ENCODE data around the gene USP47.

Gene USP47

DNA sequence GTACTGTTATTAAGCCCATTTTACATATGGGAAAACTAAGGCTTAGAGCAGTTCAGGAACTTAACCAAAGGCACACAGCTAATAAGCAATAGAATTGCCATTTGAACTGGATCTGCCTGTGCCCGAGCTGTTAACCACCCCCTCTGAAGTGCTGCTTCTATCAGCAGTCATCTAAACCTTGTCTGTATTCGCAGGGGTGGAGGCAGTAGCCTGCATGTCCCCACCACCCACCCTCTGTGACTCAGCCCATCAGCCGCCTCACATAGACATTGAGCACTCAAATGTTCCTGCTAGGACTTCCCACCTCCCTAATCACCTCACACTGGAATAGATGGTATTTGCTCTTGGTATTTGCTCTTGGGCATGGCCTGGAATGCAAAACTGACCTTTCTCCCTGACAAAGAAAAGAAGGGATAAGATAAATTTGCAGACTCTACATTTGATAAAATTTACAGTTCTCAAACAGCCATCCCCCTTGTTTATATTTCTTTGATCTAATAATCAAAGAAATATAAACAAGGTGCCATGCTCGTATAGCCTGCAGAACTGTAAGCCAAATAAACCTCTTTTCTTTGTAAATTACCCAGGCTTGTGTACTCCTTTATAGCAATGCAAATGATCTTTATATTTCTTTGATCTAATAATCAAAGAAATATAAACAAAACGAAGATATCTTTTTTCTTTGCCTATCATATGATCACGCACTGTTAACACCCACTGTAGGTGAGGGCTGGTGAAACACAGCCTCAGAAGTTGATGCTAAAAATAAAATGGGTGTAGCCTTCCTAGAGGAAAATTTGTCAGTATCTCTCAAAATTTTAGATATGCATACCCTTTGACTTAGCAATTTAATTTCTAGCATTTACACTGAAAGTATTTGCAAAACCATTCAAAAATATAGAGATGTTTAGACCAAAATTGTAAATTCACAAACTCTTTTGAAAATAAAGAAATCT lies 150.8 kb downstream of the USP47 start:
- no peak overlapping the region for H3K27ac Mint-ChIP-seq
- H3K27me3 Mint-ChIP-seq, result peaks cover 57% of the 10 kb centered on the region
- H3K4me3 Mint-ChIP-seq, result no peak overlapping the region
- no peaks in the 10 kb centered on the region for H3K4me1 Mint-ChIP-seq
- no peaks in the 10 kb centered on the region for H3K9me3 Mint-ChIP-seq
- H3K36me3 Mint-ChIP-seq, result no peaks in the 10 kb centered on the region
- ATAC-seq, result no peak

GRCh38 chr11:11993839-11994238 lies 152.1 kb downstream of the USP47 start:
- no peak for ATAC-seq
- H3K9me3 Mint-ChIP-seq, result no peaks in the 10 kb centered on the region
- no peak overlapping the region for H3K4me3 Mint-ChIP-seq
- peaks cover 8% of the 10 kb centered on the region for H3K4me1 Mint-ChIP-seq
- peaks cover 62% of the 10 kb centered on the region for H3K27me3 Mint-ChIP-seq
- no peaks in the 10 kb centered on the region for H3K36me3 Mint-ChIP-seq
- H3K27ac Mint-ChIP-seq, result no peak overlapping the region

GRCh38 chr11:11995601-11996000 lies 153.8 kb downstream of the USP47 start:
- Mint-ChIP-seq H3K36me3 (no peaks in the 10 kb centered on the region), H3K27ac (no peak overlapping the region), H3K4me3 (no peak overlapping the region), H3K27me3 (peaks cover 57% of the 10 kb centered on the region), H3K9me3 (no peaks in the 10 kb centered on the region), H3K4me1 (peaks cover 8% of the 10 kb centered on the region)
- no peak for ATAC-seq

GRCh38 chr11:11996321-11997048 lies 154.7 kb downstream of the USP47 start:
- Mint-ChIP-seq H3K27ac (no peak overlapping the region), H3K27me3 (peaks cover 53% of the 10 kb centered on the region), H3K4me1 (peaks cover 8% of the 10 kb centered on the region), H3K4me3 (no peak overlapping the region), H3K36me3 (no peaks in the 10 kb centered on the region), H3K9me3 (no peaks in the 10 kb centered on the region)
- ATAC-seq, result no peak

GRCh38 chr11:11997049-11997322 lies 155.2 kb downstream of the USP47 start:
- Mint-ChIP-seq H3K36me3 (no peaks in the 10 kb centered on the region), H3K9me3 (no peaks in the 10 kb centered on the region), H3K27me3 (peaks cover 53% of the 10 kb centered on the region), H3K27ac (no peak overlapping the region), H3K4me3 (no peak overlapping the region), H3K4me1 (peaks cover 8% of the 10 kb centered on the region)
- ATAC-seq, result no peak

GRCh38 chr11:11998091-11998781 lies 156.5 kb downstream of the USP47 start:
- no peaks in the 10 kb centered on the region for H3K9me3 Mint-ChIP-seq
- no peak overlapping the region for H3K4me3 Mint-ChIP-seq
- no peak overlapping the region for H3K27ac Mint-ChIP-seq
- ATAC-seq, result no peak
- H3K27me3 Mint-ChIP-seq, result peaks cover 47% of the 10 kb centered on the region
- H3K4me1 Mint-ChIP-seq, result peaks cover 8% of the 10 kb centered on the region
- no peaks in the 10 kb centered on the region for H3K36me3 Mint-ChIP-seq

DNA sequence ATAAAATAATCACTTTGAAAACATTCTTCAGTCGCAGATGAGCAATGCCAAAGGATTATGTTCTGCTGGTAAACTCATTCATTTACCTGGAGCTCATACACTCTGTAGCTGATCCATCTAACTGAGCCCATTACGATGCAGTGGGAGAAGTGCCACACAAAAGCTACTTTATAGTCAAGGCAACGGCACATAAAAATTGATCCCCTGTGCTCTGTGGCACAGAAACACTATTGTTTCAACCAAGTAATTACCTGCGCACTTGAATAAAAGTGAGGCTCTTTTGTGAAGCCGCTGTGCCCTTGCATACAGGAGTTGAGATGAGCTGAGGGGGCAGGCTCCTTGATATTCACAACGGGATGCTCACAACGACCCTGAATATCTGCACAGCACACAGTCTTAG lies 159.4 kb downstream of the USP47 start:
- H3K27ac Mint-ChIP-seq, result no peak overlapping the region
- no peak overlapping the region for H3K4me3 Mint-ChIP-seq
- H3K9me3 Mint-ChIP-seq, result no peaks in the 10 kb centered on the region
- peaks cover 8% of the 10 kb centered on the region for H3K4me1 Mint-ChIP-seq
- H3K27me3 Mint-ChIP-seq, result peaks cover 41% of the 10 kb centered on the region
- H3K36me3 Mint-ChIP-seq, result no peaks in the 10 kb centered on the region
- ATAC-seq, result no peak

- no peak overlapping the region for H3K27ac Mint-ChIP-seq
- peaks cover 4% of the 10 kb centered on the region for H3K4me1 Mint-ChIP-seq
- peaks cover 43% of the 10 kb centered on the region for H3K27me3 Mint-ChIP-seq
- no peaks in the 10 kb centered on the region for H3K9me3 Mint-ChIP-seq
- ATAC-seq, result no peak
- no peaks in the 10 kb centered on the region for H3K36me3 Mint-ChIP-seq
- no peak overlapping the region for H3K4me3 Mint-ChIP-seq
Observed at GRCh38 chr11:12003336-12003735, 161.6 kb downstream of the USP47 start.

GRCh38 chr11:12003815-12004214 lies 162.0 kb downstream of the USP47 start:
- Mint-ChIP-seq H3K36me3 (no peaks in the 10 kb centered on the region), H3K27me3 (peaks cover 48% of the 10 kb centered on the region), H3K4me1 (peaks cover 3% of the 10 kb centered on the region), H3K27ac (no peak overlapping the region), H3K9me3 (no peaks in the 10 kb centered on the region), H3K4me3 (no peak overlapping the region)
- no peak for ATAC-seq

- H3K27ac Mint-ChIP-seq, result no peak overlapping the region
- peaks cover 4% of the 10 kb centered on the region for H3K4me1 Mint-ChIP-seq
- no peaks in the 10 kb centered on the region for H3K9me3 Mint-ChIP-seq
- H3K27me3 Mint-ChIP-seq, result peaks cover 60% of the 10 kb centered on the region
- H3K36me3 Mint-ChIP-seq, result no peaks in the 10 kb centered on the region
- H3K4me3 Mint-ChIP-seq, result no peak overlapping the region
- ATAC-seq, result no peak
Observed at GRCh38 chr11:12005061-12005460, 163.3 kb downstream of the USP47 start.

DNA sequence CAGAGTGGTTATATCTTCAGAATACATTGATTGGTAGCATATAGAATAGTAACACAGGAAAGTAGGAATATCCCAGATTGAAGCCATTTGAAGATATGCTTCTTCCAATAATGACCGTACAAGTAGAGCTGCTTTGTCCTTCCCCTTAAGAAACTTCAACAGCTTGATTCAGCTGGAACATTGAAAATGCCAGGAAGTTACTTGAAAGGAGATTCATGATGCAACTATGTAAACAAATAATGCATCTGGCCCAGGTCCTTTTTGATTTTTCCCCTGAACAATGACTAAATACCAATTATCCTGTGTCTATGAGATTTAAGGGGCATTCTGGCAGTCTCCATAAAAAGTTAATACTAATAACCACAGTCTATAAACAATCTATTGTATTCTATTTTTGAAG lies 163.7 kb downstream of the USP47 start:
- Mint-ChIP-seq H3K4me1 (peaks cover 4% of the 10 kb centered on the region), H3K9me3 (no peaks in the 10 kb centered on the region), H3K4me3 (no peak overlapping the region), H3K27me3 (peaks cover 64% of the 10 kb centered on the region), H3K36me3 (no peaks in the 10 kb centered on the region), H3K27ac (no peak overlapping the region)
- no peak for ATAC-seq

DNA sequence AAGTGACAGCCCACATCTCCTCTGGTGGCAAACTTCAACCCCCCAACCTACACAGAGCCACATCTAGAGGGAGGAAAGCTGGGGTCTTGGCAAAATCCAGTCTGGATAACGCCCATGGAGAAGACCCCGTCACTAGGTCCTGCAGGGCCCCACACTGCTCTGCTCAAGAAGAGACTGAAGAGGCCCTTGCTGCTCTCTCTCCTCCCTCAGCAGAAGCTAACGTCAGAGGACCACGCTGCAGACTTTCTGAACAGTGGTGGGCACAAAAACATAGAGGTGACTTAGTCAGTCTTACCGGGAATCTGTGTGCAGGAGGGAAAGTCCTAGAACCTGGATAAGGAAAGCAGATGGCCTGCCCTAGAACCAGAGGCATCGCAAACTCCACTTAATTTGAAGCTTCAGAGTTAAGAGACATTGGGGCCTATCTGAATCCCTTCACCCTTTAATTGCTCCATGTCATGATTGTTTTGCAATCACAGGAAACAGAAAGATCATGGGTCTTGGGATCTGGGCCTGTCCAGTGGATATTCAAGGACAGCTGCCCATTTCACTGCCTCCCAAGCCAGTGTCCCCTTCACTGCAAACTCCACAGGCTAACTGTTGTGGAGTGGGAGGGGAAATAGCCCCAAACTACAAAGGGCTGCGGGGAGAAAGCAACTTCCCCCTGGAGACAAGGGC lies 164.9 kb downstream of the USP47 start:
- H3K36me3 Mint-ChIP-seq, result no peaks in the 10 kb centered on the region
- no peak for ATAC-seq
- H3K4me1 Mint-ChIP-seq, result peaks cover 4% of the 10 kb centered on the region
- H3K9me3 Mint-ChIP-seq, result no peaks in the 10 kb centered on the region
- H3K27ac Mint-ChIP-seq, result no peak overlapping the region
- no peak overlapping the region for H3K4me3 Mint-ChIP-seq
- H3K27me3 Mint-ChIP-seq, result peaks cover 73% of the 10 kb centered on the region

DNA sequence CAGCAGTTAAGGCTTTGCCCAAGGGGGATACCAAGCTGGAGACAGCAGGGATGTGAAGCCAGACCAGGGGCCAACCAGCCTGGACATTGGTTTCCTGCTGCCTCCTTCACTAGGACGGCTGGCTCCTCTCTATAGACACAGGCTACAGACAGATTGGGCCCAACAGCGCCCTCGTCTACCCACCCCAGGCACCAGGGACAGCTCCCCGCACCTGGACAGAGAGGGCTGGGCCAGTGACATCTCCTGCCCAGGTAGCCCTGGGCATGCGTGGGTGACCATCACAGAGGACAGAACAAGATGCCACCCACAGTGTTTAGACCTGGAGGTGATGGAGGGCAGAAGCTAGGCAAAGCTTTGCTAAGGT lies 165.4 kb downstream of the USP47 start:
- H3K27me3 Mint-ChIP-seq, result peaks cover 73% of the 10 kb centered on the region
- H3K4me3 Mint-ChIP-seq, result no peak overlapping the region
- H3K27ac Mint-ChIP-seq, result no peak overlapping the region
- no peaks in the 10 kb centered on the region for H3K9me3 Mint-ChIP-seq
- peaks cover 4% of the 10 kb centered on the region for H3K4me1 Mint-ChIP-seq
- no peaks in the 10 kb centered on the region for H3K36me3 Mint-ChIP-seq
- ATAC-seq, result no peak

- no peaks in the 10 kb centered on the region for H3K36me3 Mint-ChIP-seq
- ATAC-seq, result no peak
Observed at GRCh38 chr11:12007769-12008737, 166.3 kb downstream of the USP47 start, which contains the start of gene DKK3. Gene DKK3, minus strand, starts transcription at chr11:12008626. Its CDS starts 44 bp downstream, at chr11:12008582.

More at GRCh38 chr11:12007769-12008737, 166.3 kb downstream of the USP47 start, which contains the start of gene DKK3:
- Mint-ChIP-seq H3K27me3 (peaks cover 75% of the 10 kb centered on the region), H3K4me3 (peak within 1 kb of the TSS; percentile 9), H3K9me3 (no peaks in the 10 kb centered on the region), H3K4me1 (peaks cover 4% of the 10 kb centered on the region), H3K27ac (no peak within 1 kb of the TSS)
